HepG2 (cell line): ENCODE measurements around the gene PPP1R16B. TPM values are rescaled to one million over a fixed set of nuclear protein-coding genes. Genes with fewer than 3 reads are reported as not detected.

ENCODE experiments used
- CEBPZ ChIP-seq: IDR thresholded peaks from 2 replicates; pipeline ENCODE4 v1.6.1; 2012; ENCODE audit warnings: low read length, improper control_type of control experiment
- HOXD1 ChIP-seq: sonication (generic); formaldehyde crosslinking; IDR thresholded peaks from 2 replicates; pipeline ENCODE4 v1.5.0; 2020; ENCODE audit warnings: missing genetic modification reagents
- NFYC ChIP-seq: IDR thresholded peaks from 2 replicates; pipeline ENCODE4 v1.6.1; 2016; ENCODE audit warnings: missing genetic modification reagents, missing compliant biosample characterization
- PRDM4 ChIP-seq: sonication (generic); formaldehyde crosslinking; IDR thresholded peaks from 2 replicates; pipeline ENCODE4 v1.9.0; 2021; ENCODE audit warnings: missing genetic modification reagents, borderline replicate concordance
- SAP130 ChIP-seq: IDR thresholded peaks from 2 replicates; pipeline ENCODE4 v1.6.1; 2016; ENCODE audit warnings: low read depth
- TCF12 ChIP-seq, 2 experiments: fragments of 450-650 bp in 1 of 2; sonication (generic) in 1 of 2; formaldehyde crosslinking in 1 of 2; IDR thresholded peaks; 2 replicates each; pipeline versions ENCODE4 v1.6.1 to v1.8.0; 2017 to 2022; ENCODE audit warnings: antibody characterized with exemption in 1 of 2, mild to moderate bottlenecking in 1 of 2, missing genetic modification reagents in 1 of 2, moderate library complexity in 1 of 2
- TFDP1 ChIP-seq: IDR thresholded peaks from 2 replicates; pipeline ENCODE4 v1.6.1; 2016; ENCODE audit warnings: missing compliant biosample characterization, missing genetic modification reagents, borderline replicate concordance
- ZBTB2 ChIP-seq: sonication (generic); formaldehyde crosslinking; IDR thresholded peaks from 2 replicates; pipeline ENCODE4 v1.8.0; 2022; ENCODE audit warnings: low read depth, missing genetic modification reagents
- ZFP1 ChIP-seq: IDR thresholded peaks from 2 replicates; pipeline ENCODE4 v1.6.1; 2016
- ZFY ChIP-seq: sonication (generic); formaldehyde crosslinking; IDR thresholded peaks from 2 replicates; pipeline ENCODE4 v1.4.0; 2020; ENCODE audit warnings: missing genetic modification reagents
- ZNF674 ChIP-seq: sonication (generic); formaldehyde crosslinking; IDR thresholded peaks from 2 replicates; pipeline ENCODE4 v1.5.0; 2020; ENCODE audit warnings: low read depth, mild to moderate bottlenecking, missing genetic modification reagents
- polyA plus RNA-seq, 8 experiments: library from polyadenylated mRNA; depleted of rRNA in 3 of 8; stranded (reverse) in 7 of 8; unstranded in 1 of 8; fragments of >200 nt; fragmentation: Illumina TruSeq in 4 of 8; extraction: Trizol in 4 of 8; gene quantifications; 2 replicates each; pipeline versions ENCODE4 v1.2.1 to v1.2.3, GENCODE V29; 2011 to 2016; ENCODE audit warnings: low read depth in 4 of 8, missing spikeins in 1 of 8, mixed read lengths in 1 of 8; ENCODE audit not compliant: insufficient read depth in 1 of 8
- total RNA-seq, 5 experiments: library from RNA; depleted of rRNA; stranded (reverse); fragments of >200 nt; fragmentation: Illumina TruSeq; extraction: Trizol; gene quantifications; 2 replicates each; pipeline ENCODE4 v1.2.3, GENCODE V29; 2016; ENCODE audit warnings: low read depth in 1 of 5
- TF ChIP-seq, protein P1 (sequence below): sonication (generic); formaldehyde crosslinking; IDR thresholded peaks from 2 replicates; pipeline ENCODE4 v1.5.0; 2020; ENCODE audit warnings: missing genetic modification reagents
- TF ChIP-seq, protein P2 (sequence below): sonication (generic); formaldehyde crosslinking; conservative IDR thresholded peaks from 2 replicates; pipeline ENCODE4 v1.5.0; 2020; ENCODE audit warnings: missing genetic modification reagents

Gene PPP1R16B
- total and polyA plus RNA-seq, 2 of the 13 experiments (the other 11 are each of a cell fraction or from before 2014, with no cell fraction given) = 0.02 to 0.11 TPM

GRCh38 chr20:38962044-38962927 lies 156.8 kb downstream of the PPP1R16B start, which contains the start of gene DHX35 (continued):
- TF ChIP-seq, protein P1, sequence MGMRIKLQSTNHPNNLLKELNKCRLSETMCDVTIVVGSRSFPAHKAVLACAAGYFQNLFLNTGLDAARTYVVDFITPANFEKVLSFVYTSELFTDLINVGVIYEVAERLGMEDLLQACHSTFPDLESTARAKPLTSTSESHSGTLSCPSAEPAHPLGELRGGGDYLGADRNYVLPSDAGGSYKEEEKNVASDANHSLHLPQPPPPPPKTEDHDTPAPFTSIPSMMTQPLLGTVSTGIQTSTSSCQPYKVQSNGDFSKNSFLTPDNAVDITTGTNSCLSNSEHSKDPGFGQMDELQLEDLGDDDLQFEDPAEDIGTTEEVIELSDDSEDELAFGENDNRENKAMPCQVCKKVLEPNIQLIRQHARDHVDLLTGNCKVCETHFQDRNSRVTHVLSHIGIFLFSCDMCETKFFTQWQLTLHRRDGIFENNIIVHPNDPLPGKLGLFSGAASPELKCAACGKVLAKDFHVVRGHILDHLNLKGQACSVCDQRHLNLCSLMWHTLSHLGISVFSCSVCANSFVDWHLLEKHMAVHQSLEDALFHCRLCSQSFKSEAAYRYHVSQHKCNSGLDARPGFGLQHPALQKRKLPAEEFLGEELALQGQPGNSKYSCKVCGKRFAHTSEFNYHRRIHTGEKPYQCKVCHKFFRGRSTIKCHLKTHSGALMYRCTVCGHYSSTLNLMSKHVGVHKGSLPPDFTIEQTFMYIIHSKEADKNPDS (CRISPR knock-in tag) = peak; percentile 86
- TF ChIP-seq TFDP1 (CRISPR knock-in tag) (peak; percentile 99), ZBTB2 (CRISPR knock-in tag) (peak; percentile 73), ZNF674 (peak; percentile 96), ZFY (CRISPR knock-in tag) (peak; percentile 99), HOXD1 (peak; percentile 84; the same call in 1 of the 2 replicates), SAP130 (CRISPR knock-in tag) (peak; percentile 98), TCF12 (IDR thresholded peaks at IDR 0.05) (no peak), TCF12 (CRISPR knock-in tag; IDR thresholded peaks at IDR 0.05) (peak; percentile 76; the same call in 1 of the 2 replicates), PRDM4 (no peak), CEBPZ (no peak), ZFP1 (CRISPR knock-in tag) (peak; percentile 81; the same call in 1 of the 2 replicates), NFYC (CRISPR knock-in tag) (peak; percentile 78)
- TF ChIP-seq, protein P2, sequence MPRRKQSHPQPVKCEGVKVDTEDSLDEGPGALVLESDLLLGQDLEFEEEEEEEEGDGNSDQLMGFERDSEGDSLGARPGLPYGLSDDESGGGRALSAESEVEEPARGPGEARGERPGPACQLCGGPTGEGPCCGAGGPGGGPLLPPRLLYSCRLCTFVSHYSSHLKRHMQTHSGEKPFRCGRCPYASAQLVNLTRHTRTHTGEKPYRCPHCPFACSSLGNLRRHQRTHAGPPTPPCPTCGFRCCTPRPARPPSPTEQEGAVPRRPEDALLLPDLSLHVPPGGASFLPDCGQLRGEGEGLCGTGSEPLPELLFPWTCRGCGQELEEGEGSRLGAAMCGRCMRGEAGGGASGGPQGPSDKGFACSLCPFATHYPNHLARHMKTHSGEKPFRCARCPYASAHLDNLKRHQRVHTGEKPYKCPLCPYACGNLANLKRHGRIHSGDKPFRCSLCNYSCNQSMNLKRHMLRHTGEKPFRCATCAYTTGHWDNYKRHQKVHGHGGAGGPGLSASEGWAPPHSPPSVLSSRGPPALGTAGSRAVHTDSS = no peak
